IMR-90 (cell line): Measurements from ENCODE around the gene CEACAM8. TPM values are rescaled to one million over a fixed set of nuclear protein-coding genes. Genes with fewer than 3 reads are reported as not detected.

Source experiments
- ATAC-seq: fragments of 200-7000 bp; cut with Tn5 transposase; 2 replicates; pipeline ENCODE4 v1.9.1; 2020; ENCODE audit warnings: low read depth, mild to moderate bottlenecking, moderate library complexity
- BruUV-seq: library from RNA; stranded (reverse); fragments of 400-500 nt; replicated peaks from 2 replicates; lab custom pipeline; 2021; lab: Mats Ljungman, UMichigan
- CTCF ChIA-PET: fragments of 300-600 bp; formaldehyde crosslinking; extraction: SDS; loops from one replicate; lab custom pipeline; 2021; ENCODE audit warnings: antibody characterized with exemption; lab: Yijun Ruan, JAX
- POLR2A ChIA-PET: fragments of 300-600 bp; sonication (Branson Sonifier 250); formaldehyde crosslinking; loops from one replicate; lab custom pipeline; 2022; ENCODE audit warnings: antibody characterized with exemption; ENCODE audit not compliant: unreplicated experiment; lab: Charles Lee
- DNase-seq: peaks from one replicate; pipeline ENCODE4 v3.0.0; 2013
- H2AFZ ChIP-seq: replicated peaks from 2 replicates; pipeline ENCODE3; 2013; ENCODE audit warnings: low read length, mild to moderate bottlenecking; ENCODE audit not compliant: poor library complexity
- H2AK5ac ChIP-seq: 2 replicates; pipeline ENCODE4 v1.6.1; 2013; ENCODE audit warnings: low read depth, low read length, inconsistent platforms
- H2AK9ac ChIP-seq: replicated peaks from 2 replicates; pipeline ENCODE3; 2013; ENCODE audit warnings: mild to moderate bottlenecking, low read depth, low read length, moderate library complexity; ENCODE audit not compliant: poor library complexity
- H2BK120ac ChIP-seq: 2 replicates; pipeline ENCODE4 v1.6.1; 2013; ENCODE audit warnings: low read depth, low read length, inconsistent platforms
- H2BK15ac ChIP-seq: 3 replicates; pipeline ENCODE4 v1.6.1; 2013; ENCODE audit warnings: low read depth, low read length, inconsistent platforms
- H2BK20ac ChIP-seq: 2 replicates; pipeline ENCODE4 v1.6.1; 2013; ENCODE audit warnings: low read depth, mild to moderate bottlenecking, inconsistent platforms, low read length, moderate library complexity
- H2BK5ac ChIP-seq: 2 replicates; pipeline ENCODE4 v1.6.1; 2013; ENCODE audit warnings: mild to moderate bottlenecking, low read depth, low read length, inconsistent platforms; ENCODE audit not compliant: poor library complexity, severe bottlenecking
- H3K14ac ChIP-seq: replicated peaks from 2 replicates; pipeline ENCODE4 v1.6.1; 2013; ENCODE audit warnings: low read depth, low read length, inconsistent platforms
- H3K18ac ChIP-seq: 2 replicates; pipeline ENCODE4 v1.6.1; 2013; ENCODE audit warnings: low read depth, low read length, control low read depth
- H3K23ac ChIP-seq: 2 replicates; pipeline ENCODE4 v1.6.1; 2013; ENCODE audit warnings: low read depth, low read length, inconsistent platforms
- H3K27ac ChIP-seq: 2 replicates; pipeline ENCODE4 v1.5.1; 2013; ENCODE audit warnings: mild to moderate bottlenecking, control low read depth, low read length; ENCODE audit not compliant: insufficient read depth
- H3K27me3 ChIP-seq: 2 replicates; pipeline ENCODE4 v1.6.1; 2013; ENCODE audit warnings: low read length; ENCODE audit not compliant: control insufficient read depth, insufficient read depth
- H3K36me3 ChIP-seq: 2 replicates; pipeline ENCODE4 v1.6.1; 2013; ENCODE audit warnings: low read length, mixed read lengths; ENCODE audit not compliant: control insufficient read depth, insufficient read depth
- H3K4ac ChIP-seq: 2 replicates; pipeline ENCODE4 v1.6.1; 2013; ENCODE audit warnings: low read depth, low read length, inconsistent platforms
- H3K4me1 ChIP-seq: 2 replicates; pipeline ENCODE4 v1.6.1; 2013; ENCODE audit warnings: low read length, mixed read lengths; ENCODE audit not compliant: control insufficient read depth, insufficient read depth
- H3K4me2 ChIP-seq: 2 replicates; pipeline ENCODE4 v1.6.1; 2013; ENCODE audit warnings: low read depth, mild to moderate bottlenecking, control low read depth, low read length, moderate library complexity
- H3K4me3 ChIP-seq: 2 replicates; pipeline ENCODE4 v1.5.1; 2013; ENCODE audit warnings: low read depth, mild to moderate bottlenecking, control low read depth, low read length, moderate library complexity; ENCODE audit not compliant: insufficient read depth
- H3K56ac ChIP-seq: 2 replicates; pipeline ENCODE4 v1.6.1; 2013; ENCODE audit warnings: low read length, inconsistent platforms; ENCODE audit not compliant: insufficient read depth; ENCODE audit errors: extremely low read depth
- H3K79me1 ChIP-seq, 2 experiments: 2 replicates each; pipeline ENCODE4 v1.6.1; 2013; ENCODE audit warnings: low read length in 2 of 2, inconsistent platforms in 1 of 2, low read depth in 1 of 2
- H3K9ac ChIP-seq: 2 replicates; pipeline ENCODE4 v1.6.1; 2013; ENCODE audit warnings: low read depth, low read length, control low read depth
- H3K9me1 ChIP-seq: 2 replicates; pipeline ENCODE4 v1.6.1; 2013; ENCODE audit warnings: low read length, inconsistent platforms; ENCODE audit not compliant: insufficient read depth
- H3K9me3 ChIP-seq: 2 replicates; pipeline ENCODE4 v1.6.1; 2013; ENCODE audit warnings: low read length; ENCODE audit not compliant: control insufficient read depth, insufficient read depth
- H4K20me1 ChIP-seq: 2 replicates; pipeline ENCODE4 v1.6.1; 2013; ENCODE audit warnings: low read length, inconsistent platforms; ENCODE audit not compliant: insufficient read depth
- H4K5ac ChIP-seq: 2 replicates; pipeline ENCODE4 v1.6.1; 2013; ENCODE audit warnings: mild to moderate bottlenecking, low read depth, low read length, control low read depth
- H4K8ac ChIP-seq, 2 experiments: 2 replicates each; pipeline ENCODE4 v1.6.1; 2013; ENCODE audit warnings: low read depth in 2 of 2, low read length in 2 of 2, control low read depth in 1 of 2, inconsistent platforms in 1 of 2
- H4K91ac ChIP-seq: 2 replicates; pipeline ENCODE4 v1.6.1; 2013; ENCODE audit warnings: low read depth, low read length, inconsistent platforms; ENCODE audit not compliant: insufficient read depth
- CEBPB ChIP-seq: IDR thresholded peaks from 2 replicates; pipeline ENCODE4 v1.6.1; 2012; ENCODE audit warnings: low read depth, low read length, improper control_type of control experiment
- FOS ChIP-seq: fragments of 150-350 bp; IDR thresholded peaks from 2 replicates; pipeline ENCODE4 v1.6.1; 2016; ENCODE audit warnings: low read depth, low read length
- MAFK ChIP-seq: IDR thresholded peaks from 2 replicates; pipeline ENCODE4 v1.6.1; 2012; ENCODE audit warnings: low read depth, low read length, improper control_type of control experiment
- MAZ ChIP-seq: IDR thresholded peaks from 2 replicates; pipeline ENCODE4 v1.6.1; 2012; ENCODE audit warnings: low read depth, mild to moderate bottlenecking, low read length, improper control_type of control experiment, moderate library complexity, borderline replicate concordance
- MXI1 ChIP-seq: IDR thresholded peaks from 2 replicates; pipeline ENCODE4 v1.6.1; 2012; ENCODE audit warnings: low read depth, mild to moderate bottlenecking, low read length, moderate library complexity, borderline replicate concordance
- NFE2L2 ChIP-seq: fragments of 150-350 bp; IDR thresholded peaks from 2 replicates; pipeline ENCODE4 v1.6.1; 2016; ENCODE audit warnings: low read depth, mild to moderate bottlenecking, low read length
- RAD21 ChIP-seq: IDR thresholded peaks from 2 replicates; pipeline ENCODE4 v1.6.1; 2012; ENCODE audit warnings: low read length, improper control_type of control experiment
- SMC3 ChIP-seq: fragments of 150-350 bp; IDR thresholded peaks from 2 replicates; pipeline ENCODE4 v1.6.1; 2016; ENCODE audit warnings: low read depth, mild to moderate bottlenecking, antibody characterized with exemption, low read length, moderate library complexity
- WGBS, 2 experiments: methylation state at CpG; one replicate each; pipeline versions ENCODE4 v1.1.5 to v1.1.7; 2013; ENCODE audit warnings: missing lambda C conversion rate in 2 of 2; ENCODE audit not compliant: insufficient read length in 1 of 2; ENCODE audit errors: extremely low coverage in 2 of 2; 5-methylcytosine and 5-hydroxymethylcytosine counted together
- dilution Hi-C: fragments of 300-500 bp; cut with HindIII; formaldehyde crosslinking; loops from one replicate; pipeline ENCODE4 v1.14.3; 2018; ENCODE audit warnings: low sequenced_read_pairs; ENCODE audit not compliant: unreplicated experiment
- in situ Hi-C: fragments of 300-500 bp; cut with MboI; formaldehyde crosslinking; loops from 3 replicates; pipeline ENCODE4 v1.14.3; 2019; ENCODE audit warnings: low sequenced_read_pairs, inconsistent platforms, mixed read lengths
- intact Hi-C: fragments of 100-400 bp; cut with micrococcal nuclease; formaldehyde crosslinking; loops from 2 replicates; pipeline ENCODE4 v1.10.0; 2022
- polyA plus RNA-seq, 3 experiments: library from polyadenylated mRNA; depleted of rRNA; stranded (reverse); fragments of >200 nt; gene quantifications; 2 replicates each; pipeline ENCODE4 v1.2.3, GENCODE V29; 2012; ENCODE audit warnings: low replicate concordance in 1 of 3
- total RNA-seq: library from RNA; depleted of rRNA; stranded (reverse); fragments of >200 nt; gene quantifications from 2 replicates; pipeline ENCODE4 v1.2.3, GENCODE V29; 2012
- TF ChIP-seq, protein P1 (sequence below): fragments of 150-350 bp; IDR thresholded peaks from 2 replicates; pipeline ENCODE4 v1.6.1; 2017; ENCODE audit warnings: mild to moderate bottlenecking, antibody characterized with exemption, low read length, low read depth
- TF ChIP-seq, protein P2 (sequence below): conservative IDR thresholded peaks from 2 replicates; pipeline ENCODE4 v1.5.1; 2012; ENCODE audit warnings: mild to moderate bottlenecking, low read depth, low read length, improper control_type of control experiment

The CEACAM8 gene
- total and polyA plus RNA-seq, 2 of the 4 experiments (the other 2 are of a cell fraction) = not detected

DNA sequence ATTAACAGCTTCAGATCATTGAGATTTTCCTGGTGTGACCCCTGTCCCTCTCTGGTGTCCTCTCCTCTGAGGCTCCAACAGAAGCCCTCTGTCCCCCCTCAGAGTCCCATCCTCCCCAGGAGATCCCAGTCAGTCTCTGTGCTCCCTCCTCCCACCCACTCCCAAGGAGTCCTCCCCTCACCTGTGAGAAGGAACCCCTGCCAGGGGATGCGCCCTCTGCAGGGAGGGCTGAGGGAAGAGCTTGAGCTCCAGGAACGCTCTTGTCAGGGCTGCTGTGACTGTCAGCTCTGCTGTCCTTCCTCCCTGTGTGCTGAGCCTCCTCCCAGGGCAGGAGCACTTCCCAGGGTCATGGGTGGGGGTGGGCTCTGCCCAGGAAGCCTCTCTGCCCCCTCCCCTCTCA is 33.2 kb downstream of the CEACAM8 start (continued):
- TF ChIP-seq, protein P1, sequence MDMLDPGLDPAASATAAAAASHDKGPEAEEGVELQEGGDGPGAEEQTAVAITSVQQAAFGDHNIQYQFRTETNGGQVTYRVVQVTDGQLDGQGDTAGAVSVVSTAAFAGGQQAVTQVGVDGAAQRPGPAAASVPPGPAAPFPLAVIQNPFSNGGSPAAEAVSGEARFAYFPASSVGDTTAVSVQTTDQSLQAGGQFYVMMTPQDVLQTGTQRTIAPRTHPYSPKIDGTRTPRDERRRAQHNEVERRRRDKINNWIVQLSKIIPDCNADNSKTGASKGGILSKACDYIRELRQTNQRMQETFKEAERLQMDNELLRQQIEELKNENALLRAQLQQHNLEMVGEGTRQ = no peak
- TF ChIP-seq MAFK = no peak

DNA sequence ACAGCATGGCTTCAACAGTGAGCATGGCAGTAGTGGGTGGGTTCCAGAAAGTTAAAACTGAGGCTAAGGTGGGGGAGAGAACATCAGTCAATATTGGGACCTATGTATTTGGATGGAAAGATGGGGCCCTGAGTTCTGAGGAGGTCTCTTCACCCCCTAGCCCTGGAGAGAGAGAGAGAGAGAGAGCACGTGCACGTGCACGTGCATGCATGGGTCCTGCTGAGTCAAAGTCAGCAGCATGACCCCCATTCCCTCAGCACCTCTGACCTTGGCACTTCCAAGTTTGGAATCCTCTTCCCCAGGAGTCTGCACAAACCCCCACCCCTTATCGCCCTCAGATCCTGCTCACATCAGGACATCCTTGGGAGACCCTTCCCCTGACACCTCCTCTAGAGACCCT is 34.0 kb downstream of the CEACAM8 start:
- H2AK5ac ChIP-seq = no peak overlapping the region
- no peak overlapping the region for H2BK120ac ChIP-seq
- DNase-seq (no peak), ATAC-seq (no peak)
- CTCF ChIA-PET = no interaction called here
- H4K5ac ChIP-seq = no peak overlapping the region
- POLR2A ChIA-PET = no interaction called here
- H3K4me1 ChIP-seq = no peaks in the 10 kb centered on the region
- H2AK9ac ChIP-seq = no peak overlapping the region
- H3K23ac ChIP-seq = no peak overlapping the region
- TF ChIP-seq FOS (no peak), CEBPB (no peak), MXI1 (no peak), MAZ (no peak), NFE2L2 (no peak), RAD21 (no peak), SMC3 (no peak)
- TF ChIP-seq, protein P2, sequence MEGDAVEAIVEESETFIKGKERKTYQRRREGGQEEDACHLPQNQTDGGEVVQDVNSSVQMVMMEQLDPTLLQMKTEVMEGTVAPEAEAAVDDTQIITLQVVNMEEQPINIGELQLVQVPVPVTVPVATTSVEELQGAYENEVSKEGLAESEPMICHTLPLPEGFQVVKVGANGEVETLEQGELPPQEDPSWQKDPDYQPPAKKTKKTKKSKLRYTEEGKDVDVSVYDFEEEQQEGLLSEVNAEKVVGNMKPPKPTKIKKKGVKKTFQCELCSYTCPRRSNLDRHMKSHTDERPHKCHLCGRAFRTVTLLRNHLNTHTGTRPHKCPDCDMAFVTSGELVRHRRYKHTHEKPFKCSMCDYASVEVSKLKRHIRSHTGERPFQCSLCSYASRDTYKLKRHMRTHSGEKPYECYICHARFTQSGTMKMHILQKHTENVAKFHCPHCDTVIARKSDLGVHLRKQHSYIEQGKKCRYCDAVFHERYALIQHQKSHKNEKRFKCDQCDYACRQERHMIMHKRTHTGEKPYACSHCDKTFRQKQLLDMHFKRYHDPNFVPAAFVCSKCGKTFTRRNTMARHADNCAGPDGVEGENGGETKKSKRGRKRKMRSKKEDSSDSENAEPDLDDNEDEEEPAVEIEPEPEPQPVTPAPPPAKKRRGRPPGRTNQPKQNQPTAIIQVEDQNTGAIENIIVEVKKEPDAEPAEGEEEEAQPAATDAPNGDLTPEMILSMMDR = no peak
- H3K27ac ChIP-seq = no peak overlapping the region
- no peaks in the 10 kb centered on the region for H4K20me1 ChIP-seq
- no peak overlapping the region for H3K4me3 ChIP-seq
- no peak overlapping the region for H3K56ac ChIP-seq
- no peak overlapping the region for H2BK5ac ChIP-seq
- H3K9me1 ChIP-seq = no peaks in the 10 kb centered on the region
- H2BK20ac ChIP-seq = no peak overlapping the region
- in situ Hi-C loops = no loop called here
- H3K36me3 ChIP-seq = no peaks in the 10 kb centered on the region
- H2AFZ ChIP-seq = no peak overlapping the region
- H3K9ac ChIP-seq = no peak overlapping the region
- no TSS peak for BruUV-seq
- dilution Hi-C loops = no loop called here
- intact Hi-C loops = no loop called here
- H4K91ac ChIP-seq = no peak overlapping the region
- no peak overlapping the region for H2BK15ac ChIP-seq
- H3K4ac ChIP-seq = no peak overlapping the region
- 14% methylated on average over 1 of the region's 4 CpGs; no CpG with 5 or more reads in 1 of the 2 experiments for WGBS, 2 experiments
- H3K14ac ChIP-seq = no peak overlapping the region
- H3K4me2 ChIP-seq = no peak overlapping the region
- H3K27me3 ChIP-seq = peaks cover 38% of the 10 kb centered on the region
- no peak overlapping the region for H4K8ac ChIP-seq
- H3K9me3 ChIP-seq = peaks cover 3% of the 10 kb centered on the region; the same call in 1 of the 2 replicates
- no peaks in the 10 kb centered on the region for H3K79me1 ChIP-seq
- no peak overlapping the region for H3K18ac ChIP-seq
